KMS-11 (cell line): Measurements from ENCODE around the gene UNC5CL.

Experiments
- H2AFZ ChIP-seq: fragments of 200-600 bp; sonication (generic); 2 replicates; pipeline ENCODE4 v1.6.1; 2016; ENCODE audit warnings: antibody characterized with exemption, mixed run types, low read depth
- H3K27ac ChIP-seq: fragments of 200-600 bp; sonication (generic); 2 replicates; pipeline ENCODE4 v1.6.1; 2016; ENCODE audit warnings: mild to moderate bottlenecking, mixed run types
- H3K27me3 ChIP-seq: fragments of 200-600 bp; sonication (generic); 2 replicates; pipeline ENCODE4 v1.6.1; 2017; ENCODE audit warnings: mild to moderate bottlenecking, low read depth, mixed run types, moderate library complexity; ENCODE audit not compliant: insufficient read depth
- H3K36me3 ChIP-seq: fragments of 200-600 bp; sonication (generic); 2 replicates; pipeline ENCODE4 v1.6.1; 2017; ENCODE audit warnings: mild to moderate bottlenecking, mixed run types; ENCODE audit not compliant: insufficient read depth
- H3K4me1 ChIP-seq: fragments of 200-600 bp; sonication (generic); 2 replicates; pipeline ENCODE4 v1.6.1; 2016; ENCODE audit warnings: mild to moderate bottlenecking, low read depth, mixed run types; ENCODE audit not compliant: poor library complexity, severe bottlenecking
- H3K4me2 ChIP-seq: fragments of 200-600 bp; sonication (generic); 2 replicates; pipeline ENCODE4 v1.7.0; 2016; ENCODE audit warnings: mild to moderate bottlenecking, mixed run types
- H3K4me3 ChIP-seq: fragments of 200-600 bp; sonication (generic); IDR thresholded peaks from 2 replicates; pipeline ENCODE4 v1.6.1; 2017; ENCODE audit warnings: low read depth, low read length, mixed read lengths; ENCODE audit not compliant: insufficient read depth
- H3K79me2 ChIP-seq: fragments of 200-600 bp; sonication (generic); 2 replicates; pipeline ENCODE4 v1.6.1; 2016; ENCODE audit warnings: low read depth, mixed run types; ENCODE audit not compliant: insufficient read depth
- H3K9ac ChIP-seq: fragments of 200-600 bp; sonication (generic); 2 replicates; pipeline ENCODE4 v1.6.1; 2016; ENCODE audit warnings: mild to moderate bottlenecking, mixed run types
- H4K20me1 ChIP-seq: fragments of 200-600 bp; sonication (generic); 2 replicates; pipeline ENCODE4 v1.6.1; 2016; ENCODE audit warnings: mild to moderate bottlenecking, mixed run types; ENCODE audit not compliant: insufficient read depth
- CTCF ChIP-seq: fragments of 200-600 bp; sonication (generic); conservative IDR thresholded peaks from 2 replicates; pipeline ENCODE4 v1.6.1; 2017; ENCODE audit warnings: low read depth, mild to moderate bottlenecking, antibody characterized with exemption, low read length, moderate library complexity, mixed read lengths

UNC5CL gene, protein sequence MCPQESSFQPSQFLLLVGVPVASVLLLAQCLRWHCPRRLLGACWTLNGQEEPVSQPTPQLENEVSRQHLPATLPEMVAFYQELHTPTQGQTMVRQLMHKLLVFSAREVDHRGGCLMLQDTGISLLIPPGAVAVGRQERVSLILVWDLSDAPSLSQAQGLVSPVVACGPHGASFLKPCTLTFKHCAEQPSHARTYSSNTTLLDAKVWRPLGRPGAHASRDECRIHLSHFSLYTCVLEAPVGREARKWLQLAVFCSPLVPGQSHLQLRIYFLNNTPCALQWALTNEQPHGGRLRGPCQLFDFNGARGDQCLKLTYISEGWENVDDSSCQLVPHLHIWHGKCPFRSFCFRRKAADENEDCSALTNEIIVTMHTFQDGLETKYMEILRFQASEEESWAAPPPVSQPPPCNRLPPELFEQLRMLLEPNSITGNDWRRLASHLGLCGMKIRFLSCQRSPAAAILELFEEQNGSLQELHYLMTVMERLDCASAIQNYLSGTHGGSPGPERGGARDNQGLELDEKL

GRCh38 chr6:41039060-41039998, at the start of gene UNC5CL:
TSS of gene UNC5CL (minus strand) at chr6:41039221. CDS start at chr6:41035074, 4,147 bp downstream.
- Histone ChIP-seq H3K27me3 (no peaks in the 10 kb centered on the region), H3K4me2 (no peak within 1 kb of the TSS), H3K36me3 (no peaks in the 10 kb centered on the region), H3K79me2 (no peaks in the 10 kb centered on the region), H3K27ac (no peak within 1 kb of the TSS), H3K9ac (no peak within 1 kb of the TSS), H4K20me1 (no peaks in the 10 kb centered on the region), H2AFZ (no peak within 1 kb of the TSS), H3K4me1 (no peaks in the 10 kb centered on the region), H3K4me3 (no peak within 1 kb of the TSS)
- TF ChIP-seq CTCF, result peak; percentile 78

- no peaks in the 10 kb centered on the region for H3K4me1 ChIP-seq
- no peaks in the 10 kb centered on the region for H3K27me3 ChIP-seq
- H3K4me3 ChIP-seq, result no peak overlapping the region
- H3K79me2 ChIP-seq, result peaks cover 4% of the 10 kb centered on the region; the same call in 1 of the 2 replicates
- H3K27ac ChIP-seq, result no peak overlapping the region
- no peak overlapping the region for H3K4me2 ChIP-seq
- H2AFZ ChIP-seq, result no peak overlapping the region
- H3K36me3 ChIP-seq, result no peaks in the 10 kb centered on the region; the same call in none of the 2 replicates
- no peak for TF ChIP-seq CTCF
- H4K20me1 ChIP-seq, result no peaks in the 10 kb centered on the region
- no peak overlapping the region for H3K9ac ChIP-seq
Measured at GRCh38 chr6:41088451-41088850, 49.4 kb upstream of the UNC5CL start.

DNA sequence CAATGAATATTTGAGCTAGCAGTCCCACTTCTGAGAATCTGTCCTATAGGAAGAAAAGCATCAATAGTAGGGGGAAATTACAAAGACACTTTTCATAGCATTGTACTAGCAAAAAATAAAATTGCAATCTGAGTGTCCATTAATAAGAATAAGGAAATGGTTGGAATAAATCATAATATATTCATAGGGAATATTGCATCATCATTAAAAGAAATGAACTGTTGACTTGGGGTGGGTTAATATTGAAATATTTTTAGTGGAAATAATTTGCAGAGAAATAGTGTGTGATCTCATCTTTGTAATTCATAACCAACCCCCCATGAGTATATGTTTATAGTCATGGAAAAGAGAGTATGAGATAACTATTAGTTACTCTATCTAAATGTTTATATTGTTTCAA, 46.2 kb upstream of the UNC5CL start:
- Histone ChIP-seq H3K36me3 (peaks cover 7% of the 10 kb centered on the region), H3K27me3 (no peaks in the 10 kb centered on the region), H3K9ac (no peak overlapping the region), H3K27ac (no peak overlapping the region), H4K20me1 (no peaks in the 10 kb centered on the region), H3K4me2 (no peak overlapping the region), H3K79me2 (peaks cover 4% of the 10 kb centered on the region; the same call in 1 of the 2 replicates), H3K4me3 (no peak overlapping the region), H2AFZ (no peak overlapping the region), H3K4me1 (no peaks in the 10 kb centered on the region)
- TF ChIP-seq CTCF, result no peak

DNA sequence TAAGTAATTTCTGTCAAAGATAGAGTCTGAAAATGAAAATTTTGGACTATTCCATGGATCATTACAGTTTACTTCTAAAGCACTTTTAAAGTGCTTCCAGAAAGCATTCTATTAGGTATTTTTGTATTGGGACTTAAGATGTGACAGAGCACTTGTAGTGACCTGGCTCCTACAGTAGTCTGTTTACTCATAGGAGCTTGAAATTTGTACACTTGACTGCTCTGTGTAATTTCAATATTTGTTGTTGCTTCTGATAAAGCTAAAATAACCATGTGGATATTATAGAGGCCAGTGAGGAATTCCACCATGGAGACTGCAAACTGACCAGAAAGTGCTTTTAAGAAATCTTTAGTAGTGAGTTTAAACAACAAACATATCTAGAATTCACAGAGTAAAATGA, 44.1 kb upstream of the UNC5CL start:
- H3K4me2 ChIP-seq, result no peak overlapping the region
- no peak for TF ChIP-seq CTCF
- no peaks in the 10 kb centered on the region for H4K20me1 ChIP-seq

More for the DNA sequence above, 44.1 kb upstream of the UNC5CL start:
- Histone ChIP-seq H3K4me1 (no peaks in the 10 kb centered on the region), H3K4me3 (no peak overlapping the region), H2AFZ (no peak overlapping the region), H3K9ac (no peak overlapping the region), H3K36me3 (peaks cover 13% of the 10 kb centered on the region), H3K79me2 (peaks cover 17% of the 10 kb centered on the region), H3K27me3 (no peaks in the 10 kb centered on the region), H3K27ac (no peak overlapping the region)
